Ovary (tissue), 9 donors: Measurements from ENCODE around the gene MILR1. TPM values are rescaled to one million over a fixed set of nuclear protein-coding genes. Genes with fewer than 3 reads are reported as not detected.

ENCODE experiments used
- DNase-seq, 5 donors: peaks; one replicate each; pipeline ENCODE4 v3.0.0-alpha.2; 2019 to 2020
- H3K27ac ChIP-seq, 2 donors: fragments of 200-600 bp; one replicate each; pipeline versions ENCODE4 v1.5.1 to v1.8.0; 2019 to 2022
- H3K27me3 ChIP-seq: fragments of 200-600 bp; one replicate; pipeline ENCODE4 v1.8.0; 2022
- H3K36me3 ChIP-seq: fragments of 200-600 bp; sonication (generic); one replicate; pipeline ENCODE4 v1.5.1; 2019
- H3K4me1 ChIP-seq: one replicate; pipeline ENCODE4 v1.8.1; 2013; ENCODE audit warnings: mild to moderate bottlenecking, moderate library complexity; ENCODE audit not compliant: insufficient read depth
- H3K4me3 ChIP-seq: fragments of 200-600 bp; sonication (generic); one replicate; pipeline ENCODE4 v1.5.1; 2017
- H3K9me3 ChIP-seq, 2 donors: fragments of 200-600 bp in 1 of 2; sonication (generic) in 1 of 2; one replicate each; pipeline versions ENCODE4 v1.5.1 to v1.8.1; 2013 to 2019; ENCODE audit warnings: mild to moderate bottlenecking in 1 of 2, moderate library complexity in 1 of 2
- CTCF ChIP-seq, 3 donors: fragments of 450-650 bp in 2 of 3; fragments of 200-600 bp in 1 of 3; IDR thresholded peaks; one replicate each; pipeline versions ENCODE4 v1.5.1 to v1.8.0; 2016 to 2022; ENCODE audit warnings: antibody characterized with exemption in 3 of 3, mild to moderate bottlenecking in 1 of 3
- EP300 ChIP-seq: sonication (generic); formaldehyde crosslinking; IDR thresholded peaks from one replicate; pipeline ENCODE4 v1.6.1; 2017; ENCODE audit warnings: antibody characterized with exemption
- POLR2A ChIP-seq: fragments of 450-650 bp; IDR thresholded peaks from one replicate; pipeline ENCODE4 v1.6.1; 2017; ENCODE audit warnings: antibody characterized with exemption, mild to moderate bottlenecking, moderate library complexity
- WGBS, 3 donors: extraction: QIAGEN DNeasy Blood & Tissue Kit in 1 of 3; methylation state at CpG; one replicate each; pipeline versions ENCODE4 v1.1.5 to v1.1.7; 2013 to 2017; 5-methylcytosine and 5-hydroxymethylcytosine counted together
- intact Hi-C, 4 donors: fragments of 100-400 bp; cut with DNase I; formaldehyde crosslinking; loops; one replicate each; pipeline versions ENCODE4 v1.11.0 to v1.15.1; 2022 to 2023
- polyA plus RNA-seq, 2 donors: library from polyadenylated mRNA; stranded (reverse); fragments of 200-250 nt in 1 of 2; fragments of 350-450 nt in 1 of 2; fragmentation: Illumina TruSeq in 1 of 2; extraction: RNeasy Lipid Tissue Mini Kit (QIAGEN cat#74804) in 1 of 2; gene quantifications; one replicate each; pipeline ENCODE4 v1.2.3, GENCODE V29; 2013 to 2014
- total RNA-seq, 7 donors: library from RNA; depleted of rRNA in 2 of 7; stranded (reverse); fragments of >200 nt in 2 of 7; fragmentation: NEBNext Ultra II Directional in 3 of 7; extraction: Animal tissue kit (Norgen Biotek cat#: 25700) in 3 of 7; gene quantifications; one replicate each; pipeline versions ENCODE4 v1.1.0 to v1.2.4, GENCODE V29; 2016 to 2023
- donor health status: DM: no; HTN: no; CAD: no; lungs with moderate emphysema.
- donor health status: DM: no; HTN: no; CAD: no.
- donor health status: Bipolar disorder and iron deficiency.
- donor health status: DM: yes; HTN: yes; CAD: no.
- donor health status: DM: no; HTN: no; CAD: no.
- donor health status: DM: yes; HTN: yes; CAD: no.

Gene MILR1
- total and polyA plus RNA-seq, 9 donors = 2.0 to 16.4 (median 6.8) TPM

DNA sequence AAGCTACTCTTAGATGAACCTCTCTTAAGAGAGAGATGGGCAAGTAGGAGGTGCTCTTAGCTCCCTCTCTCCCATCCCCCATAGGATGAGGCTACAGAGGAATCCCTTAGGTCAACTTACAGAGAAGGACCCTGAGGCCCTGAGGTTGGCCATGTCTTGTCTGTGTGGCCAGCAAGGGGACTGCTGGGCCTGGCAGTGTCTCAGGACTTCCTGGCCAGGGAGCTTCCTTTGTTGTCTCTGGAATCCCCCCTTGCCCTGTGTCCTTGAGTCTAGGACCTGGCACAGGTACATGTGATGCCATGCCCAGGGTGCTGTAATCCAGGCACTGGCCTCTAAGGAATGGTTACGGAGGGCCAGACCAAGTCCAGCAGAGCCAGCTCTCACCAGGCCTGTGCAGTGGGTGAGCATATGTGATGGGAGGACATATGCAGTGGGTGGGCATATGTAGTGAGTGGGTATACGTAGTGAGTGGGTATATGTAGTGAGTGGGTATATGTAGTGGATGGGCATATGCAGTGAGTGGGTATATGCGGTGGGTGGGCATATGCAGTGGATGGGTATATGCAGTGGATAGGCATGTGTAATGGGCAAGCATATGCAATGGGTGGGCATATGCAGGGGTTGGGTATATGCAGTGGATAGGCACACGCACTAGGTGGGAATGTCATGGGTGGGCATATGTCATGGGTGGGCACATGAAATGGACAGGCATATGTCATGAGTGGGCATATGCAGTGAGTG, 38.0 kb upstream of the MILR1 start:
- 94 to 97% (median 96%) methylated on average over 4 of the region's 4 CpGs for WGBS, 3 donors
- Histone ChIP-seq H3K36me3 (no peaks in the 10 kb centered on the region), H3K4me3 (no peak overlapping the region), H3K27me3 (no peaks in the 10 kb centered on the region), H3K9me3 (no peaks in the 10 kb centered on the region), H3K27ac (peak overlapping the region; percentile 71 to 82), H3K4me1 (peaks cover 17% of the 10 kb centered on the region)
- intact Hi-C loops = loop anchor here in 1 of 4 donors (5.0 kb wide), 1 partner anchor 99 kb away; no protein-coding TSS in a partner anchor
- TF ChIP-seq POLR2A = no peak
- TF ChIP-seq CTCF (IDR thresholded peaks at IDR 0.05) = no peak
- TF ChIP-seq EP300 = no peak
- DNase-seq = peak in 1 of 5 donors; percentile 37

DNA sequence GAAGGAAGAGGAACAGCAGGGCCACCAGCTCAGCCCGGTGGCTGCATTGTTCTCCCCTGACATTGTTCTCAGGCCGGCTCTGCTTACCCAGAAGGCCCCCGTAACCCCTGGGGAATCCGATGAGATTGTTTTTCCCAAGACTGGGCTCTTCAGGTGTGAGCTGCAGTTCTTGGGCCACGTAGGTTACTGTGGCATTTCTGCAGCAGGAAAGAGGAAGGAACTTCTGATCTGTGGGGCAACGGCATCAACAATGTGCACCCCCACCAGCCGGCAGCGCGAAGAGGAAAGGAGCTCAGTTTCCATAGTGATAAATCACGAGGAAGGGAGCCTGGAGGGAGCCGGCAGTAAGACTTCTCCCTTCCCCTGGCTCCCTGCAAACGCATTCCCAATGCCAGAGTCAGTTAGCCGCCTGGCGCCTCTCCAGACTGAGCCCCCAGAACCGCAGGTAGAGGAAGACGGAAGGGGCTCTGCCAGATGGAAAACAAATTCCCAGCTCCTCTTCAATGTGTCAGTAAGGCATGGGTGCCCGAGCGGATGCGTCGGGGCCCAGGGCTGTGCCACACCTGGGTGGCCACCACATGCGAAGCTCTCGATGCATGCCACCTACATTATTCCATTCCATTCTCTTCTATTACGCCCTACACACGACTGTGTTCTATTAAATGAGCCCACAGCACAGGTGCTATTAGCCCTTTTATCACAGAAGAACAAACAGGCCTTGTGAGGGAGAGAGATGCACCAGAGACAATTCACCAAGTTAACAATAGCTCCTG, 36.7 kb upstream of the MILR1 start:
- Histone ChIP-seq H3K36me3 (no peaks in the 10 kb centered on the region), H3K4me3 (no peak overlapping the region), H3K27ac (peak overlapping the region; percentile 56 to 67), H3K9me3 (no peaks in the 10 kb centered on the region), H3K4me1 (peaks cover 15% of the 10 kb centered on the region), H3K27me3 (no peaks in the 10 kb centered on the region)
- WGBS, 3 donors = 46 to 57% (median 51%) methylated on average over 24 of the region's 24 CpGs
- intact Hi-C loops = loop anchor here in 2 of 4 donors (2.0 to 5.0 kb wide), 2 partner anchors 89 to 100 kb away; no protein-coding TSS in a partner anchor
- peak in 4 of 5 donors; percentile 58 to 66 (median 64) for DNase-seq
- TF ChIP-seq POLR2A (no peak), EP300 (no peak), CTCF (IDR thresholded peaks at IDR 0.05) (no peak)

GRCh38 chr17:64412944-64413381, 36.0 kb upstream of the MILR1 start:
- H3K36me3 ChIP-seq = no peaks in the 10 kb centered on the region
- intact Hi-C loops = loop anchor here in 2 of 4 donors (2.0 to 5.0 kb wide), 2 partner anchors 90 to 101 kb away; no protein-coding TSS in a partner anchor
- TF ChIP-seq CTCF (IDR thresholded peaks at IDR 0.05) (no peak), POLR2A (no peak), EP300 (no peak)
- peak overlapping the region in 1 of 2 donors; percentile 56 for H3K27ac ChIP-seq
- no peak overlapping the region for H3K4me3 ChIP-seq
- peaks cover 15% of the 10 kb centered on the region for H3K4me1 ChIP-seq
- H3K27me3 ChIP-seq = no peaks in the 10 kb centered on the region
- DNase-seq = no peak
- 94 to 100% (median 95%) methylated on average over 2 of the region's 2 CpGs for WGBS, 3 donors
- H3K9me3 ChIP-seq = no peaks in the 10 kb centered on the region

GRCh38 chr17:64413513-64413912, 35.4 kb upstream of the MILR1 start:
- no peaks in the 10 kb centered on the region for H3K36me3 ChIP-seq
- no peak for DNase-seq
- no peak overlapping the region for H3K4me3 ChIP-seq
- no peaks in the 10 kb centered on the region for H3K27me3 ChIP-seq
- WGBS, 3 donors = 68 to 94% (median 85%) methylated on average over 4 of the region's 4 CpGs
- H3K9me3 ChIP-seq = no peaks in the 10 kb centered on the region
- H3K27ac ChIP-seq = peak overlapping the region in 1 of 2 donors; percentile 25
- no peak for TF ChIP-seq CTCF (IDR thresholded peaks at IDR 0.05)
- no peak for TF ChIP-seq POLR2A
- no peak for TF ChIP-seq EP300
- intact Hi-C loops = loop anchor here in 2 of 4 donors (2.0 to 5.0 kb wide), 2 partner anchors 91 to 101 kb away; no protein-coding TSS in a partner anchor
- H3K4me1 ChIP-seq = peaks cover 15% of the 10 kb centered on the region
